ENCODE measurements around the gene MIS18A. TPM values are rescaled to one million over a fixed set of nuclear protein-coding genes. Genes with fewer than 3 reads are reported as not detected.

MIS18A gene
- total and polyA plus RNA-seq, 4 donors = 1.1 to 10.1 (median 2.6) TPM

GRCh38 chr21:32317726-32318125 lies 38.9 kb upstream of the MIS18A start:
- Histone ChIP-seq H3K4me3 (ENCODE audit: low read depth in 1 of 3, low read length in 3 of 3) (no peak overlapping the region), H3K9ac (ENCODE audit: low read depth in 1 of 2, low read length in 2 of 2) (no peak overlapping the region), H3K27ac (ENCODE audit: low read depth in 1 of 2, low read length in 2 of 2) (no peak overlapping the region), H3K27me3 (ENCODE audit: control insufficient read depth in 4 of 4, insufficient read depth in 4 of 4, low read length in 3 of 4) (no peaks in the 10 kb centered on the region), H3K36me3 (ENCODE audit: control insufficient read depth in 4 of 4, insufficient read depth in 3 of 4, low read depth in 1 of 4, low read length in 3 of 4) (peaks cover 19 to 82% (median 44%) of the 10 kb centered on the region in 4 donors), H3K9me3 (ENCODE audit: control insufficient read depth in 4 of 4, low read length in 3 of 4) (no peaks in the 10 kb centered on the region), H3K4me1 (ENCODE audit: control insufficient read depth in 4 of 4, insufficient read depth in 4 of 4, low read length in 3 of 4) (no peaks in the 10 kb centered on the region)
- 90% methylated on average over 9 of the region's 9 CpGs for WGBS
- DNase-seq (ENCODE audit: low spot score) = no peak
- no peak for TF ChIP-seq FOXA1 (IDR thresholded peaks at IDR 0.05)
- no peak for TF ChIP-seq NR2F2 (IDR thresholded peaks at IDR 0.05)
- TF ChIP-seq RXRA (IDR thresholded peaks at IDR 0.05) = no peak
- TF ChIP-seq HNF4G (IDR thresholded peaks at IDR 0.05) = no peak
- TF ChIP-seq REST (IDR thresholded peaks at IDR 0.05) = no peak
- TF ChIP-seq GABPA (IDR thresholded peaks at IDR 0.05 in 1 of 2, conservative IDR thresholded peaks at IDR 0.05 in 1 of 2) = no peak
- no peak for TF ChIP-seq JUND (IDR thresholded peaks at IDR 0.05)

GRCh38 chr21:32316361-32317215 lies 37.7 kb upstream of the MIS18A start:
- Histone ChIP-seq H3K4me1 (ENCODE audit: control insufficient read depth in 4 of 4, insufficient read depth in 4 of 4, low read length in 3 of 4) (no peaks in the 10 kb centered on the region), H3K9ac (ENCODE audit: low read depth in 1 of 2, low read length in 2 of 2) (no peak overlapping the region), H3K4me3 (ENCODE audit: low read depth in 1 of 3, low read length in 3 of 3) (no peak overlapping the region), H3K36me3 (ENCODE audit: control insufficient read depth in 4 of 4, insufficient read depth in 3 of 4, low read depth in 1 of 4, low read length in 3 of 4) (peaks cover 16 to 71% (median 38%) of the 10 kb centered on the region in 4 donors), H3K27ac (ENCODE audit: low read depth in 1 of 2, low read length in 2 of 2) (no peak overlapping the region), H3K27me3 (ENCODE audit: control insufficient read depth in 4 of 4, insufficient read depth in 4 of 4, low read length in 3 of 4) (no peaks in the 10 kb centered on the region), H3K9me3 (ENCODE audit: control insufficient read depth in 4 of 4, low read length in 3 of 4) (no peaks in the 10 kb centered on the region)
- DNase-seq (ENCODE audit: low spot score) = no peak
- TF ChIP-seq RAD21 (IDR thresholded peaks at IDR 0.05) (no peak), FOXA1 (IDR thresholded peaks at IDR 0.05) (no peak), JUND (IDR thresholded peaks at IDR 0.05) (no peak), HNF4G (IDR thresholded peaks at IDR 0.05) (no peak), CTCF (IDR thresholded peaks at IDR 0.05; ENCODE audit: low read depth, low read length, missing input control) (no peak), EGR1 (IDR thresholded peaks at IDR 0.05; ENCODE audit: low read depth in 2 of 2) (no peak), YY1 (IDR thresholded peaks at IDR 0.05) (no peak)
- WGBS = 96% methylated on average over 22 of the region's 22 CpGs

All from liver (tissue), 9 donors.